Putamen (tissue), 1 donor: ENCODE results near the gene HSP90AB1.

ENCODE experiments used
- DNase-seq: peaks from one replicate; pipeline ENCODE4 v3.0.0-alpha.2; 2016; ENCODE audit warnings: low spot score

Gene HSP90AB1

DNA sequence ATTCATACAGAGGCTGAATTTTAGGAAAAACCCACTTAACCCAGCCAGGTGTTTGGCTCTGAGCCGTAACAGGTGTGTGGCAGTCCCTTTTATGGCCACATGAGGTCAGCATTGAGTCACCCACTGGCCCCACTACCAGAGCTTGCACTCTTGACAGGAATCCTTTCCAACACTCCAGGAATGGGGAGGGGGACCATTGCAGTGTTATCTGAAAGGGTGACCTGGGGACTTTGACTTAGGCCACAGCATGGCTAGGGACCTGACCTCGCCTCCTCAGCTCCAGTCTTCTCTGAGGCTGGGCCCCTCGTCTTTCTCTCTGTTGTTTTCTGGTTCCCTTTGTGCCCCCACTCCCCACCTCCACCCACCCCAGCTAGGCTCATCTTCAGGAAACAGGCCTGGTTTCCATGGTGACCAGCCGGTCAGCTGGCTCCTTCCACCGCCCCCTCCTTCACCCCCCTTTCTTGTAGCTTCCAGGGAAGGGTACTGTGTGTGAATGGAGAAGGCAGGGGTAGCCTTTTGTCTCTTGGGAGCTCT is 21.3 kb downstream of the HSP90AB1 start:
- no peak for DNase-seq

DNA sequence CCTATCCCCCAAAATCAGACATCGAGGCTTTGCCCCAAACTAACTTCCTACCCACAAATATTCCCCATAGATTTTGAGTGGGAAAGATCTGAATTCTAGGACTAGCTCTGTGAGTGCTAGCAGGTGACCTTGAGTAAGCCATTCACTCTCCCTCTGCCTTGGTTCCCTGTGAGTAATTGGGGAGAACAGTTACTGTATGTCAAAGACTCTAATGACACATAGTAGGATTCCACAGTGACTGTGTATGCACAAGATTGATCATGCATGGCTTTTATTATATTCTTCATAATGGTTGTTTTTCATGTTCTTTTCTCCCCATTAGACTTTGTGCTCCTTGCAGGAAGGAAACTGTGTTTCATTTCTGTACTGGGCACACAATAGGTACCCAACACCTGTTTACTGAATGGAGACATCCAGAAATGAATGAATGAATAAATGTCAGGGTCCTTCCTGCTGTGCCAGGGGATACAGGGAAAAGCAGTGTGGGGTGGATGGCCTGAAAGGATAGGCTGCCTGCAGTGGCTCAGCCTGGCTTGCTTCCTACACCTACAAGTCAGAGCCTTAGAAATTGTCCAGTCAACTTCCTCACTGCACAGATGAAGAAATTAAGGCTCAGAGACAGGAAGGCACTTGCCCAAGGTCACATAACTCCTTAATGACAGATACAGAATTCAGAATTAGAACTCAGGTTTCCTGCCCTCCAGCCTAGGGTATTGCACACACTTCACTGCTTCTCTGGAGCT is 22.4 kb downstream of the HSP90AB1 start:
- DNase-seq = no peak

DNA sequence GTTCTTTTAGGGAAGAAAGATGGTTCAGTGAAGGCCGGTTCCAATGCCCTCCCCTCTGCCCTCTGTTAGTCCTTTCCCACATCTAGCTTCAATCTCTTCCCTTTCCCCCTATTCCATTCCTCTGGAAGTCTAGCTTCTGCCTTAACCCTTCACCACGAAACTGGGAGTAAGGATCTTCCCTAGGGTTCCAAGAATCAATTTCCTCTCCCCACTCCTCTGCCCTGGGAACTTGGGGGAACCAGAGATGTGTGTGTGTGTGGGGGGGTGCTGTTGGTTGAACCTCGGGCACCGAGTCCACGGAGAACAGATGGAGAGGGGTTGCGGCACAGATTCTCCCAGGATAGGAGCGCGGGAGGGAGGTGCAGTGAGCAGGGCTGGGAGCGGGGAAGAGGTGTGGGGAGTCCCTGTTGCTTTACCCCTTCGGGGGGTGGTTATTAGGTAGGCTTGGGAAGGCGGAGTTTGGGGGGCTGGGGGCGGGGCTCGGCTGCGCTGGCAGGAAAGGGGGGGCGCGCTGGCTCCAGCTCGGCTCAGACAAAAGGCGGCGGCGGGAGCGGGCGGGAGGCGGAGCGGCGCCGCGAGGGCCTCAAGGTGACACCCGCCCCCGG is 23.1 kb downstream of the HSP90AB1 start, which contains the start of gene TMEM151B:
Gene TMEM151B, plus strand, starts transcription at position 530 of the 605 bp plus-strand sequence. CDS start 293 bp downstream, outside the sequence.
- DNase-seq = no peak

DNA sequence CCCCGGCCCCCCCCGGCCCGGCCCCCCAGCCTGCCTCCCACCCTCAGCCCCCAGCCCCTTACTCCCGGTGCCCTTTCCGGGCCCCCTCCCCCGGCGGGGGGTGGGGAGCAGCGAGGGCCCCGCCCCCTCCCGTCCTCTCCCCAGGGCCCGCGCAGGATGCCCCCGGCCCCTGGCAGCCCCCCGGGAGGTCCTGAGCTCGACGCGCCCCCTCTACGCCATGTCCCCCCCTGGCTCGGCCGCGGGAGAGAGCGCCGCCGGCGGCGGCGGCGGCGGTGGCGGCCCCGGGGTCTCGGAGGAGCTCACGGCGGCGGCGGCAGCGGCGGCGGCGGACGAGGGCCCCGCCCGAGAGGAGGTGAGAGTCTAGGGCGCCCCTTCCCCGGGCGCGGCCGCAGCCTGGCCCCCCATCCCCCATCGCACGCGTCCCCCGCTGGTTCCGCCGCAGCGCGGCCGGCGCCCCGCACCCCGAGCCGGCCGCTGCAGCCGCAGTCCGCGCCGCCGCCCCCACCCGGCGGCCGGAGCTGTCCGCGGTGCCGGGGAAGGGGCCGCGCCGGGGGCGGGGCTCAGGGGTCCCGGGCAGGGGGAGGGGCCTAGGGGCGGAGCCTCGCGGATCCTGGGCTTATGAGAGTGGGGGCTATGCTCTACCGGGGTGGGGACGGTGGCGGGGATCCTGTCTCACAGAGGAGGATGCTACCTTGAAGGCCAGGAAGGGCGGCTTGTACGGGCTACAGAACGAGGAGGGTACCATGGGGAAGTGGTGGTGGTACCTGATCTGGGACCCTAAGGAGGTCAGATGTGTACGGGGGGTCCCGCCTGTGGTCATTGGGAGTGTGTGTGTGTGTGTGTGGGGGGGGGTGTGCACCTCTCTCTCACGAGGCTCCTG is 23.9 kb downstream of the HSP90AB1 start:
- no peak for DNase-seq

DNA sequence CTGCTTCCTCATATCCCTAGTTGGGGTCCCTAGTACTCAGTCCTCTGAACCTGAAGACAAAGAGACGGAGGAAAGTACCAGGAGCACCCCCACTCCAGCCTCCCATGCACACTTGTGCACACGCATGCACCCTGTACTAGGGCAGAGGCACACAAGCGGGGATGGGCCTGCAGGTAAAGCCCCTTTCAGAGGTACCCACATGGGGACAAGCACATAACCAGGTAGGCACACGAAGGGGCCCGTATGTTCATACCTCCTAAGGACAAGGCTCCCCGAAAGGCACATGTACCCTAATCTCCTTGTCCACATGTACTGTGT is 24.5 kb downstream of the HSP90AB1 start:
- DNase-seq = no peak

DNA sequence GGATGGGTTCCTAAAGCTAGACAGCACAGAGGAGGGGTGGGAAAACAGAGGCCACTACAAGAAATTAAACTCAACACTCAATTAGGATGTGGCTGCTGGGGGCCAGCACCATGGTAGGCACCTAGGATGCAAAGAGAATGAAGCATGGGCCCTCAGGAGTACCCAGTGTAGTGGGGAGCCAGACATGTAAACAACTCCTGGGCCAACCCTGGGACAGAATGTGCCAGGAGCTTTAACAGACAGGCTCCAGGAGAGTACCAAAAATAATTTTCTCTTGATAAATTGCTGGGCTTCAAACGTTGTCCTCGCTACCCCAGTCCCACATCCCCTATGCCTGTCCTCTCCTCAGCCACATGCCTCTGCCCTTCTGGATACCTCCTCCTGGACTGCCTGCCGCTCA is 25.0 kb downstream of the HSP90AB1 start:
- DNase-seq = no peak

DNA sequence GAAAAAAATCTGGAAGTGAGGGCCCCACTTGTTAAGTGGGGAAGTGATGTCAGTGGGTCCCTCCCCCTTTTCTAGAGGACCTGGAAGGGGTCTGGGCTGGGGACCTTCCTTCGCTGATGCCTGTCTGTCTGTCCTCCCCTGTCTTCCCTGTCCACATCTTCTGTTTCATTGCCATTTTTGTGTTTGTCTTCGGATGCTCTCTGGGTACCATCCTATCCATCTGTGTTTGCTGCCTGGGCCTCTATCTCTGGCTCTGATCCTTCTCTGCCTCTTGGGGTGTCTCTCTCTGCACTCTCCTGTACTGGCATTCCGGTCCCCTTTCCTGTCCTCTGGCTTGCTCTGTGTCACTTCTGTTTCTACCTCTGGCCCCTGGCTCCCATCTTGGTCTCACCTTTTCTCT is 25.6 kb downstream of the HSP90AB1 start:
- DNase-seq = no peak

DNA sequence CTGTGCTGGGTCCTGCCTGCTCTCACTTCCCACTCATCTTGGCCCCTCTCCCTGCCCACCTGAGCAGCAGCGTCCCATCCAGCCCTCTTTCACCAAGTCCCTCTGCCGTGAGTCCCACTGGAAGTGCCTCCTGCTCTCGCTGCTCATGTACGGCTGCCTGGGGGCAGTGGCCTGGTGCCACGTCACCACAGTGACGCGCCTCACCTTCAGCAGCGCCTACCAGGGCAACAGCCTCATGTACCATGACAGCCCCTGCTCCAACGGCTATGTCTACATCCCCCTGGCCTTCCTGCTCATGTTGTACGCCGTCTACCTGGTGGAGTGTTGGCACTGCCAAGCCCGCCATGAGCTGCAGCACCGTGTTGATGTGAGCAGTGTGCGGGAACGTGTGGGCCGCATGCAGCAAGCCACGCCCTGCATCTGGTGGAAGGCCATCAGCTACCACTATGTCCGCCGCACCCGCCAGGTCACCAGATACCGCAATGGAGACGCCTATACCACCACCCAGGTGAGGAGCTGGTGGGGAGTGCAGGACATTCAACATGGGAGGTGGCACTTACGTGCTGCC is 26.2 kb downstream of the HSP90AB1 start:
- DNase-seq = no peak

DNA sequence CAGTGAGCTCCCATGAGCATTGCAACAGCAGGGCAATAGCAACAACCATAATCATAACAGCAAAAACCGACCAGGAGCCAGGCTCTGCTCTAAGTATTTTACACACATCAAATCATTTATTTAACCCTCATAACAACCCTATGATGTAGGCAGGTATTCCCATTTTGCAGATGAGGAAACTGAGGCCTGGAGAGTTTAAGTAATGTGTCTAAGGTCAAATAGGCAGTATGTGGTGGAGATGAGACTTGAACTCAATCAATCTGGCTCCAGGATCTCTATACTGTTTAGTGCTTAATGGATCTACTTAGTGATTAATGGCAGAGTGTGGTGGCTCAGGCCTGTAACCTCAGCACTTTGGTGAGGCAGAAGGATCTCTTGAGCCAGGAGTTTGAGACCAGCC is 26.7 kb downstream of the HSP90AB1 start:
- no peak for DNase-seq

DNA sequence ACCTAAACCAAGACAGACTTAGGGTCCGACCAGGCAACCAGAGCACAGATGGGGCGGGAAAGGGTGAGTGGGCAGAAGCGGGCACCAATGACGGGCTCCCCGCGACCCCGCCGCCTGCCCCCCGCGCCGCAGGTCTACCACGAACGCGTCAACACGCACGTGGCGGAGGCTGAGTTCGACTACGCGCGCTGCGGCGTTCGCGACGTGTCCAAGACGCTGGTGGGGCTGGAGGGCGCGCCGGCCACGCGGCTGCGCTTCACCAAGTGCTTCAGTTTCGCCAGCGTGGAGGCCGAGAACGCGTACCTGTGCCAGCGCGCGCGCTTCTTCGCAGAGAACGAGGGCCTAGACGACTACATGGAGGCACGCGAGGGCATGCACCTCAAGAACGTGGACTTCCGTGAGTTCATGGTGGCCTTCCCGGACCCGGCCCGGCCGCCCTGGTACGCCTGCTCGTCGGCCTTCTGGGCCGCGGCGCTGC is 28.4 kb downstream of the HSP90AB1 start:
- DNase-seq = no peak

DNA sequence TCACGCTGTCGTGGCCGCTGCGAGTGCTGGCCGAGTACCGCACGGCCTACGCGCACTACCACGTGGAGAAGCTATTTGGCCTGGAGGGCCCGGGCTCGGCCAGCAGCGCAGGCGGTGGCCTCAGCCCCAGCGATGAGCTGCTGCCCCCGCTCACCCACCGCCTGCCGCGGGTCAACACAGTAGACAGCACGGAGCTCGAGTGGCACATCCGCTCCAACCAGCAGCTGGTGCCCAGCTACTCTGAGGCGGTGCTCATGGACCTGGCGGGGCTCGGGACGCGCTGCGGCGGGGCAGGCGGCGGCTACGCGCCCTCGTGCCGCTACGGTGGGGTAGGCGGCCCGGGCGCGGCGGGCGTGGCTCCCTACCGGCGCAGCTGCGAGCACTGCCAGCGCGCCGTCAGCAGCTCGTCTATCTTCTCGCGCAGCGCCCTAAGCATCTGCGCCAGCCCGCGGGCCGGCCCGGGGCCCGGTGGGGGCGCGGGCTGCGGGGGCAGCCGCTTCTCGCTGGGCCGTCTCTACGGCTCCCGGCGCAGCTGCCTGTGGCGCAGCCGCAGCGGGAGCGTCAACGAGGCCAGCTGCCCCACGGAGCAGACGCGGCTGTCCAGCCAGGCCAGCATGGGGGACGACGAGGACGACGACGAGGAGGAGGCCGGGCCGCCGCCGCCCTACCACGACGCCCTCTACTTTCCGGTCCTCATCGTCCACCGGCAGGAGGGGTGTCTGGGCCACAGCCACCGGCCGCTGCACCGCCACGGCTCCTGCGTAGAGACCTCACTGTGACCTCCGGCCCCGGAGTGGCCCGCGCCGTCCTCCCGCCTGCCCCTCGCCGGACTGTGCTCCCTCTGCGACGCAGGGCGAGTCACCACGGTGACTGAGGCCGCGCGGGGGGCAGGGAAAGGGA is 29.1 kb downstream of the HSP90AB1 start:
- no peak for DNase-seq

DNA sequence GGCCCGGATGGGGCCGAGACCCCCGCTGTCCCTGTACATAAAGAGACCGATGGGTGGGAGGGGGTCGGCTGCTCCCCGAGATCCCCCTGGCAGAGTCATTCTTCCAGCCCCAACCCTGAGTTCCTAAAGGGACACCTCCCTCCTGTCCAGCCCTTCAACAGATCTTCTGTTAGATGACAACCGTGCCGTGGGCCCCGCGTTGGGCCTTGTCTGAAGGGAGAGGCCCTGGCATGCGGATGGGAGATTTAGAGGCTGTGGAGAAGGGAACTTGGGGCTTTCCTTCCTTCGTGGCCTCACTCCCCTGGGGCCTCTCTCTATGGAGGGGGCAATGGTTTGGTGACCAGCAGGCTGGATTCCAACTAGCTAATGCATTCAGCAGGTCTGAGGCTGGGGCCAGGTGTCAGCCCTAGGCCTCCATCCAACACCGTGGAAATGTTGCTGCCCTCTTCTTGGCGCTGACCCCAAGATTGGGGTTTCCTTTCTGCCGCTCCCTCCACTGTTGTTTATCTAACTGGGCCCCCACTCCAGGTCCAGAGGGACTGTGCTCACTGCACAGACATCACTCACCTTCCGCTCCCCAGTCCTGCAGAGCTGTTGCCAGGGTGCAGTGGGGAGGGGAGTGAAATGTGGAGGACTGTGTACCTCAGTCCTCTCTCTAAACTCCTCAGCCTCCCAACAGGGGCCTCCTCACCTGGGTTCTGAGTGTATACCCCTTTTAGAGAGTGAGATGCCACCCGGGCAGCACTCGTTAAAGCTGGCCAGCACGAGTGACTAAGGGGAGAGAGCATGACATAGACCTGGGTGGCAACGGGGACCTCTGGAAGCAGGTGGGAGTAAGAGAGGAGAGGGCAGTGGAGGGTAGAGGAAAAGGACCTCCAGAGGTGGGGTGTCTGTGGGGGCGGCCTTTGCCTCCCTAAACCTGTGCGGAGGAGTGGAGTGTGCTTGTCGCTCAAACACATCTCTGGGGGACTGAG is 30.1 kb downstream of the HSP90AB1 start:
- no peak for DNase-seq

DNA sequence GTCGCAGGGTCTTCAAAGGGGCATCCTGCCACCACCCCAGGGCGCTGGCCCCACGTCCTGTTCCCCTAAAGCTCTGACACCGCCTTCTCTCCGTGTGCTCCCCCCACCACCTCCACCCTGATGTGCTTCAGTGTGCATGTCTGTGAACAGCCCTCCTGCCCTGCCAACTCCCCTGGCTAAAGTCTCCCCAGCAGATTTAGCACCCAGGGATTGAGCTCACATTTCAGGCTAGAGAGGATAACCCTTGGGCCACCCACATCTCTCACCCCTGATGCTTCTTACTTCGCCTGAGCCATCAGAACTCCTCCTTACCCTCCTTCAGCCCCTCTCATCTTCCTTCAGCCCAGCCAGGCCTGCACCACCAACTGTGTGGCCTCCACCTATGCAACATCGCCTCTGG is 30.9 kb downstream of the HSP90AB1 start:
- no peak for DNase-seq

DNA sequence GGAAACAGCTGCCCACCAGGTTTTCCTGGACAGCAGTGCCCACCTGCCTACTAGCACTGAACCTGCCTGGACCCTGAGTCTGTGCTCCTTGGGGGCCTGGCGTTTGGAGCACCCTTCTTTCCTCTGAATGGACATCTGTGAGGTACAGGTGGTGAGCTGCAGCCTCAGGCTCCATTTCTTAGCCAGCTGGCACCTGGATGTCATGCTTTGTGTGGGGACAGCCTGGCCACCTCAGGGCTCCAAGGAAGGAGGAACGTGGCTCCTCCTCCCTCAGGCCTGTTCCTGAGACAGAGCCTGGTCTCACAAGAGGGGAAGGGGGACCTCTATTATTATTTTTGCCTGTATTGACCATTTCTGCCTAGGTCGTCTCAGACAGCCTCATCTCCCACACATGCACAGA is 31.4 kb downstream of the HSP90AB1 start:
- DNase-seq = no peak

DNA sequence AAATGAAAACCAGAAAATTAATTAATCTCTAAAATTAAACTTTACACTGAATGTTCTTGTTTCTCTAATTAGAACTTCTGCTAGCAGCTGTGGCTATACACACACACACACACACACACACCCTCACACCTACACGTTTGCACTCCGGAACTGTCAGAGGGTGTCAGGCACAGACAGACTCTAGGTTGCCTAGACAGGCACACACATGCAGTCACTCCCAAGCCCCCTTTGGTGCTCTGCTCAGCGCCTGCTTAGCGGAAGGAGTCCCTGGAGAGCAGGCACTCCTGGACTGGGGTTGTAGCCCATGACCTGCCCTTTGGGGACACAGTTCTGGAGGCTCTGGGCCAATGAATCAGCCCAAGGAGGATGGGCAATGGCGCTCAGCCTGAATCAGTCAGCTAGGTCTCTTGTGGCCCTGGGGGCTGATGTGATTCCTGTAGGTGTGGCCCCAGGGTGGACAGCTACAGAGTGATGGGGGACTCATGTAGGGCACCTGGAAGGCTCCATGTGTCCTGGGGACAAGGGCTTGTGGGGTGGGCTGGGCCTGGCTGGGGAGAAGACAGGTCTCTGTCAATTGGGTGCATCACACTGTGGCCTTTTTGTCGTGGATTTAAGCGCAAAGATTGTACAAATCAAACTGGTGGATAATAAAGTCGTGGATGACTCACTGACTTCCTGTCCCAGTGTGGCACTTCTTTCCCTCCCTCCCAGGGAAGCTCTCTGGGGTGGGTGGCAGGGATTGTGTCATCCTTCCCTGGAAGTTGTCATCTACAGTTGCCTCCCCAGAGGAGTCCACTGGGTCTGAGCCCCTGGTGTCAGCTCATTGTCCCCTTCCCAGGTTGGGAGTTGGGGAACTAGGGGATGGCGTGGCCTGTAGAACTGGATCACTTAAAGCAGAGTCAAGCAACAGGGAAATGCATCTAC is 32.1 kb downstream of the HSP90AB1 start:
- DNase-seq = no peak

DNA sequence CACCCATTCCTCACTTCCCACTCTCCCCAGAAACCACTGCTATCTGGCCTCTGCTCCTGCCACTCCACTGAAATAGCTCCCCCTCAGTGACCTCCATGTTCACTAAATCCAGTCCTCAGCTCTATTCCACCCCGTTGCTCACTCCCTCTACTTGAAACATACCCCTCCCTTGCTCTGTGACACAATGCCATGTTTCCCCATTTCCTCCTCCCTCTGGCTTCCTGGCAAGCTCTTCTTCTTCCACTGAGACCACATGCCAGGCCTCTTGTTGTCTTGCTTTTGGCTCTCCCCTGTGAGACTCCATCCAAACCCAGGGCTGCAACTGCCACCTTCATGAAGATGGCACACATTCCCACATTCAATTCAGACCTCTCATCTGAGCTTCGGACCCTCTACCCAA is 37.2 kb downstream of the HSP90AB1 start:
- DNase-seq = no peak

DNA sequence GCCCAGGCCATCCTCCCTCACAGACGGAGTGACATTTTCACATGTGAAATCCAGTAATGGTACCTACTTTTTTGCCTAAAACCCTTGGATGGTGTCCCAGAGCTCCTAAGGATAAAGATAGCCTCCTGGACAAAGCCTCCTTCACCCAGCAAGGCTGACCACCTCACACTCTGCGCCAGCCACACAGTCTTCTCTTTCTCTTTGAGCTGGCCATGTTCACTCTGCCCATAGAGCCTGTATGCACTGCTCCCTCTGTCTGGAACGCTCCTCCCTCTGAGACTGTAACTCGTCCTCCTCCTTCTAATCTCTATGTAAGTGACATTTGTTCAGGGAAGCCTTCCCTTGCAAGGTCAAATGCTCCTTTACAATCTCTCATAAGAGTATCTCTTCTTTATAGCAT is 38.0 kb downstream of the HSP90AB1 start:
- no peak for DNase-seq

DNA sequence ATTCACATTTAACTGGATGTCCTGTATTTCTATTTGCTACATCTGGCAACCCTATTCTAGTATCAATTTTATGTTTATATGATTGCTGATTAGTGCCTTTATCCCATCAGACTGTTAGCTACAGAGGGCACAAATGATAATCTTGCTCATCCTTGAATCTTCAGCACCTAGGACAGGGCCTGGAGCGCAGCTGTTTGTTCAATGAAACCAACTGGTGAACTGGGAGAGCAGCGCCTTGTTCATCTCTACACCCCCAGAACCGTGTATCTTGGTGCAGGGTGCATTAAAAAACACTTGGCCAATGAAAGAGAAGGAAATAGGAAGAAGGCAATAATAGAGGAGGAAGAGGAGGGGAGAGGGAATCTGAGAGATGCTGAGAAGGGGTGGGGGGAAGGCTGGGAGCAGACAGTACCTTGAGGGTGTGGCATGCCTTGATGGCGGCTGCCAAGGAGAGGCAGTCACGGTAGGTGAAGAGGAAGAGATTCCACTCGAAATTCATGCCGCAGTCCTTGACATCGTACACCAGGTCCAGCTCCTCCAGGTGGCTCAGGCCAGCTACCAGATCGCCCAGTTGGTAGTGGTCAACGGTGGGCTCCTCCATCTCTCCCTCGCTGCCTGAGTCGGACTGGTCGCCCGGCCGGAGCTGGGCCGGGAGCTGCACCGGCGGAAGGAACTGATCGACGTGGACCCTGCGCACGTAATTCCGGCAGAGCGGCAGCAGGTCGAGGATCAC is 38.8 kb downstream of the HSP90AB1 start:
- no peak for DNase-seq
